CD4-positive, alpha-beta T cell treated with Interleukin-12 subunit alpha and Interleukin-12 subunit beta, for 1 hour (primary cell): ENCODE measurements around the gene FTCD.

ENCODE experiments used
- DNase-seq: peaks from one replicate; pipeline ENCODE4 v3.0.0-alpha.2; 2020

The FTCD gene

GRCh38 chr21:46121286-46122221, 33.8 kb downstream of the FTCD start:
- no peak for DNase-seq

- no peak for DNase-seq
These were observed 34.8 kb downstream of the FTCD start for GRCh38 chr21:46120301-46121285.

GRCh38 chr21:46119637-46120271, 35.6 kb downstream of the FTCD start:
- no peak for DNase-seq

GRCh38 chr21:46119144-46119636, 36.2 kb downstream of the FTCD start:
- DNase-seq = no peak

GRCh38 chr21:46118316-46119143, 36.8 kb downstream of the FTCD start:
- no peak for DNase-seq

GRCh38 chr21:46117586-46118315, 37.6 kb downstream of the FTCD start:
- DNase-seq = no peak

GRCh38 chr21:46116776-46117585, 38.4 kb downstream of the FTCD start:
- DNase-seq = no peak

- DNase-seq = no peak
These were observed 39.1 kb downstream of the FTCD start for GRCh38 chr21:46116189-46116775.

GRCh38 chr21:46115441-46116188, 39.8 kb downstream of the FTCD start:
- no peak for DNase-seq

- DNase-seq = no peak
These were observed 40.4 kb downstream of the FTCD start for GRCh38 chr21:46114963-46115362.

GRCh38 chr21:46113497-46114176, 41.7 kb downstream of the FTCD start:
- no peak for DNase-seq

- DNase-seq = no peak
These were observed 42.6 kb downstream of the FTCD start for GRCh38 chr21:46112725-46113215.

- DNase-seq = no peak
These were observed 43.3 kb downstream of the FTCD start for GRCh38 chr21:46111857-46112724.

GRCh38 chr21:46111193-46111571, 44.2 kb downstream of the FTCD start:
- no peak for DNase-seq

GRCh38 chr21:46110499-46111192, 44.7 kb downstream of the FTCD start:
- DNase-seq = no peak
